ENCODE results near the gene SLC12A1. TPM values are rescaled to one million over a fixed set of nuclear protein-coding genes. Genes with fewer than 3 reads are reported as not detected.
A peak's percentile ranks its signal among the peaks of the same experiment; 100 is the strongest.

The SLC12A1 gene
- total and polyA plus RNA-seq, 3 experiments from 2014 or later: not detected

GRCh38 chr15:48178648-48178931 is 27.5 kb upstream of the SLC12A1 start:
- ChIA-PET POLR2A (no interaction called here), CTCF (no interaction called here)
- Mint-ChIP-seq H3K4me1 (peaks cover 15 to 32% (median 32%) of the 10 kb centered on the region in 3 donors), H3K27ac (no peak overlapping the region), H3K9me3 (peaks cover 0 to 3% (median 0%) of the 10 kb centered on the region in 5 donors), H3K36me3 (peaks cover 0 to 3% (median 0%) of the 10 kb centered on the region in 3 donors), H3K4me3 (peak overlapping the region; percentile 54 to 89 (median 75)), H3K27me3 (peaks cover 3 to 32% of the 10 kb centered on the region in 2 donors)
- DNase-seq: no peak
- Histone ChIP-seq H3K27ac (ENCODE audit: low read depth, low read length) (no peak overlapping the region), H3K9me3 (ENCODE audit: low read length) (no peaks in the 10 kb centered on the region), H3K36me3 (ENCODE audit: insufficient read depth, low read length) (no peaks in the 10 kb centered on the region), H3K4me3 (ENCODE audit: low read length) (peak overlapping the region; percentile 20), H3K27me3 (ENCODE audit: insufficient read depth, low read length, poor library complexity, severe bottlenecking) (no peaks in the 10 kb centered on the region), H3K4me1 (ENCODE audit: insufficient read depth, low read length) (peaks cover 7% of the 10 kb centered on the region)

GRCh38 chr15:48182749-48183148 is 23.4 kb upstream of the SLC12A1 start:
- no peak for DNase-seq
- Mint-ChIP-seq H3K4me3 (no peak overlapping the region), H3K9me3 (peaks cover 0 to 3% (median 0%) of the 10 kb centered on the region in 5 donors), H3K27ac (no peak overlapping the region), H3K36me3 (no peaks in the 10 kb centered on the region), H3K27me3 (peaks cover 4 to 36% of the 10 kb centered on the region in 2 donors), H3K4me1 (peaks cover 0 to 6% (median 0%) of the 10 kb centered on the region in 3 donors)
- ChIA-PET CTCF (no interaction called here), POLR2A (no interaction called here)
- no peak overlapping the region for H3K4me3 ChIP-seq (ENCODE audit: low read length)
- peaks cover 3% of the 10 kb centered on the region for H3K4me1 ChIP-seq (ENCODE audit: insufficient read depth, low read length)
- H3K27ac ChIP-seq (ENCODE audit: low read depth, low read length): no peak overlapping the region
- H3K36me3 ChIP-seq (ENCODE audit: insufficient read depth, low read length): no peaks in the 10 kb centered on the region
- H3K9me3 ChIP-seq (ENCODE audit: low read length): no peaks in the 10 kb centered on the region
- no peaks in the 10 kb centered on the region for H3K27me3 ChIP-seq (ENCODE audit: insufficient read depth, low read length, poor library complexity, severe bottlenecking)

GRCh38 chr15:48185529-48185928 is 20.6 kb upstream of the SLC12A1 start:
- Mint-ChIP-seq H3K27me3 (peaks cover 3 to 35% of the 10 kb centered on the region in 2 donors), H3K4me3 (no peak overlapping the region), H3K4me1 (no peaks in the 10 kb centered on the region), H3K9me3 (peaks cover 0 to 3% (median 0%) of the 10 kb centered on the region in 5 donors), H3K36me3 (no peaks in the 10 kb centered on the region), H3K27ac (no peak overlapping the region)
- H3K4me1 ChIP-seq (ENCODE audit: insufficient read depth, low read length): no peaks in the 10 kb centered on the region
- H3K36me3 ChIP-seq (ENCODE audit: insufficient read depth, low read length): no peaks in the 10 kb centered on the region
- ChIA-PET POLR2A (no interaction called here), CTCF (no interaction called here)
- no peaks in the 10 kb centered on the region for H3K9me3 ChIP-seq (ENCODE audit: low read length)
- H3K4me3 ChIP-seq (ENCODE audit: low read length): no peak overlapping the region
- no peak overlapping the region for H3K27ac ChIP-seq (ENCODE audit: low read depth, low read length)
- DNase-seq: no peak
- H3K27me3 ChIP-seq (ENCODE audit: insufficient read depth, low read length, poor library complexity, severe bottlenecking): no peaks in the 10 kb centered on the region

GRCh38 chr15:48186271-48186670 is 19.8 kb upstream of the SLC12A1 start:
- POLR2A ChIA-PET: no interaction called here

GRCh38 chr15:48190932-48191573 is 15.0 kb upstream of the SLC12A1 start:
- peak overlapping the region in 1 of 7 donors; percentile 28 for H3K4me3 Mint-ChIP-seq
- Histone ChIP-seq H3K27me3 (ENCODE audit: insufficient read depth, low read length, poor library complexity, severe bottlenecking) (no peaks in the 10 kb centered on the region), H3K4me3 (ENCODE audit: low read length) (no peak overlapping the region), H3K27ac (ENCODE audit: low read depth, low read length) (no peak overlapping the region), H3K9me3 (ENCODE audit: low read length) (no peaks in the 10 kb centered on the region), H3K36me3 (ENCODE audit: insufficient read depth, low read length) (no peaks in the 10 kb centered on the region), H3K4me1 (ENCODE audit: insufficient read depth, low read length) (no peaks in the 10 kb centered on the region)
- ChIA-PET CTCF (no interaction called here), POLR2A (no interaction called here)
- H3K27ac Mint-ChIP-seq: no peak overlapping the region
- no peaks in the 10 kb centered on the region for H3K36me3 Mint-ChIP-seq
- peaks cover 0 to 5% (median 0%) of the 10 kb centered on the region in 3 donors for H3K4me1 Mint-ChIP-seq
- H3K27me3 Mint-ChIP-seq: peaks cover 2 to 31% of the 10 kb centered on the region in 2 donors
- DNase-seq: peak in 3 of 5 donors; percentile 2 to 16 (median 3)
- peaks cover 0 to 11% (median 2%) of the 10 kb centered on the region in 5 donors for H3K9me3 Mint-ChIP-seq

More at GRCh38 chr15:48186271-48186670, 19.8 kb upstream of the SLC12A1 start:
- H3K4me3 ChIP-seq (ENCODE audit: low read length): no peak overlapping the region
- CTCF ChIA-PET: no interaction called here
- Mint-ChIP-seq H3K27ac (no peak overlapping the region), H3K27me3 (peaks cover 5 to 37% of the 10 kb centered on the region in 2 donors), H3K9me3 (peaks cover 0 to 8% (median under 1%) of the 10 kb centered on the region in 5 donors), H3K4me1 (peaks cover 0 to 1% (median 0%) of the 10 kb centered on the region in 3 donors), H3K4me3 (no peak overlapping the region), H3K36me3 (no peaks in the 10 kb centered on the region)
- DNase-seq: no peak
- no peaks in the 10 kb centered on the region for H3K27me3 ChIP-seq (ENCODE audit: insufficient read depth, low read length, poor library complexity, severe bottlenecking)
- no peaks in the 10 kb centered on the region for H3K36me3 ChIP-seq (ENCODE audit: insufficient read depth, low read length)
- no peaks in the 10 kb centered on the region for H3K4me1 ChIP-seq (ENCODE audit: insufficient read depth, low read length)
- H3K9me3 ChIP-seq (ENCODE audit: low read length): no peaks in the 10 kb centered on the region
- H3K27ac ChIP-seq (ENCODE audit: low read depth, low read length): no peak overlapping the region

- H3K27me3 Mint-ChIP-seq: peaks cover 2 to 27% of the 10 kb centered on the region in 2 donors
- no peak within 1 kb of the TSS for H3K27ac Mint-ChIP-seq
- no peak for DNase-seq
- H3K36me3 Mint-ChIP-seq: no peaks in the 10 kb centered on the region
- H3K4me3 ChIP-seq (ENCODE audit: low read length): no peak within 1 kb of the TSS
- no peaks in the 10 kb centered on the region for H3K27me3 ChIP-seq (ENCODE audit: insufficient read depth, low read length, poor library complexity, severe bottlenecking)
- peak within 1 kb of the TSS in 1 of 7 donors; percentile 28 for H3K4me3 Mint-ChIP-seq
- no peak within 1 kb of the TSS for H3K27ac ChIP-seq (ENCODE audit: low read depth, low read length)
- H3K36me3 ChIP-seq (ENCODE audit: insufficient read depth, low read length): no peaks in the 10 kb centered on the region
- no peaks in the 10 kb centered on the region for H3K4me1 ChIP-seq (ENCODE audit: insufficient read depth, low read length)
- H3K4me1 Mint-ChIP-seq: peaks cover 0 to 5% (median 0%) of the 10 kb centered on the region in 3 donors
- H3K9me3 ChIP-seq (ENCODE audit: low read length): no peaks in the 10 kb centered on the region
- CTCF ChIA-PET: no interaction called here
- POLR2A ChIA-PET: no interaction called here
- peaks cover 0 to 11% (median 2%) of the 10 kb centered on the region in 5 donors for H3K9me3 Mint-ChIP-seq
Observed at GRCh38 chr15:48191574-48192225, 14.4 kb upstream of the SLC12A1 start, which contains the start of gene CTXN2. CTXN2 (plus strand) TSS chr15:48191665; CDS start chr15:48201301, 9,636 bp downstream.

- ChIA-PET POLR2A (no interaction called here), CTCF (no interaction called here)
- Histone ChIP-seq H3K36me3 (ENCODE audit: insufficient read depth, low read length) (no peaks in the 10 kb centered on the region), H3K4me3 (ENCODE audit: low read length) (no peak overlapping the region), H3K9me3 (ENCODE audit: low read length) (no peaks in the 10 kb centered on the region), H3K27me3 (ENCODE audit: insufficient read depth, low read length, poor library complexity, severe bottlenecking) (no peaks in the 10 kb centered on the region), H3K4me1 (ENCODE audit: insufficient read depth, low read length) (no peaks in the 10 kb centered on the region), H3K27ac (ENCODE audit: low read depth, low read length) (no peak overlapping the region)
- peaks cover 3 to 30% of the 10 kb centered on the region in 2 donors for H3K27me3 Mint-ChIP-seq
- H3K4me1 Mint-ChIP-seq: no peaks in the 10 kb centered on the region
- H3K36me3 Mint-ChIP-seq: no peaks in the 10 kb centered on the region
- no peak for DNase-seq
- H3K27ac Mint-ChIP-seq: no peak overlapping the region
- H3K4me3 Mint-ChIP-seq: no peak overlapping the region
- peaks cover 0 to 2% (median 0%) of the 10 kb centered on the region in 5 donors for H3K9me3 Mint-ChIP-seq
Observed at GRCh38 chr15:48202068-48202467, 4.0 kb upstream of the SLC12A1 start.

GRCh38 chr15:48221261-48221660 is 15.2 kb downstream of the SLC12A1 start:
- Mint-ChIP-seq H3K9me3 (peaks cover 0 to 3% (median 0%) of the 10 kb centered on the region in 5 donors), H3K4me3 (no peak overlapping the region), H3K36me3 (no peaks in the 10 kb centered on the region), H3K4me1 (no peaks in the 10 kb centered on the region), H3K27me3 (peaks cover 3 to 17% of the 10 kb centered on the region in 2 donors), H3K27ac (no peak overlapping the region)
- Histone ChIP-seq H3K36me3 (ENCODE audit: insufficient read depth, low read length) (no peaks in the 10 kb centered on the region), H3K27me3 (ENCODE audit: insufficient read depth, low read length, poor library complexity, severe bottlenecking) (no peaks in the 10 kb centered on the region), H3K27ac (ENCODE audit: low read depth, low read length) (no peak overlapping the region), H3K4me1 (ENCODE audit: insufficient read depth, low read length) (no peaks in the 10 kb centered on the region), H3K4me3 (ENCODE audit: low read length) (no peak overlapping the region), H3K9me3 (ENCODE audit: low read length) (no peaks in the 10 kb centered on the region)
- POLR2A ChIA-PET: no interaction called here
- CTCF ChIA-PET: interaction anchor here (1.3 kb wide), 1 partner anchor 10 kb away, joined by 3 read pairs; no protein-coding TSS in a partner anchor
- DNase-seq: no peak
